HEK293 (cell line): ENCODE measurements around the gene ARNT2.

Experiments
- CTCF ChIA-PET: fragments of 350-600 bp; formaldehyde crosslinking; extraction: SDS; loops from one replicate; lab custom pipeline; 2021; ENCODE audit warnings: antibody characterized with exemption; lab: Yijun Ruan, JAX
- POLR2A ChIA-PET: fragments of 300-600 bp; formaldehyde crosslinking; extraction: SDS; loops from one replicate; lab custom pipeline; 2020; ENCODE audit warnings: antibody characterized with exemption, inconsistent platforms; lab: Yijun Ruan, JAX
- H3K27ac ChIP-seq: fragments of 200-500 bp; sonication (Bioruptor generic); 2 replicates; pipeline ENCODE4 v1.5.1; 2014; ENCODE audit warnings: low read depth, low read length, control low read depth, inconsistent platforms; ENCODE audit errors: extremely low read depth
- H3K36me3 ChIP-seq, 2 experiments: fragments of 200-500 bp in 1 of 2; sonication (Bioruptor generic) in 1 of 2; 1 replicate in 1 of 2; 2 replicates in 1 of 2; pipeline ENCODE4 v1.5.1; 2014 to 2017; ENCODE audit warnings: inconsistent platforms in 2 of 2, low read length in 2 of 2; ENCODE audit not compliant: control insufficient read depth in 2 of 2, insufficient read depth in 1 of 2
- H3K4me1 ChIP-seq: fragments of 200-500 bp; sonication (Bioruptor generic); 2 replicates; pipeline ENCODE4 v1.5.1; 2014; ENCODE audit warnings: mild to moderate bottlenecking, low read length, inconsistent platforms; ENCODE audit not compliant: control insufficient read depth, insufficient read depth
- H3K4me3 ChIP-seq: 2 replicates; pipeline ENCODE4 v1.5.1; 2011; ENCODE audit warnings: low read depth, mild to moderate bottlenecking, control low read depth, low read length, moderate library complexity
- H3K9me3 ChIP-seq: fragments of 200-500 bp; sonication (Bioruptor generic); 2 replicates; pipeline ENCODE4 v1.5.1; 2014; ENCODE audit warnings: low read depth, low read length, inconsistent platforms; ENCODE audit not compliant: control insufficient read depth, insufficient read depth
- HOXA7 ChIP-seq: sonication (generic); formaldehyde crosslinking; IDR thresholded peaks from 2 replicates; pipeline ENCODE4 v1.8.1; 2022; ENCODE audit warnings: missing genetic modification reagents, borderline replicate concordance
- MZF1 ChIP-seq: fragments of 450-650 bp; formaldehyde crosslinking; IDR thresholded peaks from 2 replicates; pipeline ENCODE4 v1.5.1; 2017; ENCODE audit warnings: missing biosample characterization, missing genetic modification characterization, borderline replicate concordance
- REPIN1 ChIP-seq: fragments of 450-650 bp; formaldehyde crosslinking; IDR thresholded peaks from 2 replicates; pipeline ENCODE4 v1.5.1; 2017; ENCODE audit warnings: missing biosample characterization, missing genetic modification characterization, low read depth
- SCRT2 ChIP-seq: fragments of 450-650 bp; formaldehyde crosslinking; IDR thresholded peaks from 2 replicates; pipeline ENCODE4 v1.5.1; 2016; ENCODE audit warnings: missing biosample characterization, missing genetic modification characterization
- TCF7L2 ChIP-seq: IDR thresholded peaks from 2 replicates; pipeline ENCODE4 v1.6.1; 2011; ENCODE audit warnings: low read depth, mild to moderate bottlenecking, inconsistent platforms, low read length, moderate library complexity, borderline replicate concordance
- TRIM28 ChIP-seq: IDR thresholded peaks from 2 replicates; pipeline ENCODE4 v1.6.1; 2011; ENCODE audit warnings: low read length, control low read depth, borderline replicate concordance
- ZBTB7A ChIP-seq: fragments of 450-650 bp; formaldehyde crosslinking; IDR thresholded peaks from 2 replicates; pipeline ENCODE4 v1.5.1; 2016; ENCODE audit warnings: low read depth, missing biosample characterization, missing genetic modification characterization
- ZNF112 ChIP-seq: fragments of 450-650 bp; formaldehyde crosslinking; IDR thresholded peaks from 2 replicates; pipeline ENCODE4 v1.5.0; 2017; ENCODE audit warnings: missing biosample characterization, missing genetic modification characterization
- ZNF132 ChIP-seq: fragments of 450-650 bp; formaldehyde crosslinking; IDR thresholded peaks from 2 replicates; pipeline ENCODE4 v1.5.1; 2017; ENCODE audit warnings: missing biosample characterization, missing genetic modification characterization, borderline replicate concordance
- ZNF416 ChIP-seq: fragments of 450-650 bp; formaldehyde crosslinking; IDR thresholded peaks from 2 replicates; pipeline ENCODE4 v1.5.1; 2016; ENCODE audit warnings: missing biosample characterization, missing genetic modification characterization
- ZNF48 ChIP-seq: fragments of 450-650 bp; formaldehyde crosslinking; IDR thresholded peaks from 2 replicates; pipeline ENCODE4 v1.5.1; 2016; ENCODE audit warnings: missing biosample characterization, missing genetic modification characterization
- ZNF510 ChIP-seq: fragments of 450-650 bp; formaldehyde crosslinking; IDR thresholded peaks from 2 replicates; pipeline ENCODE4 v1.5.1; 2018; ENCODE audit warnings: mild to moderate bottlenecking, missing genetic modification characterization, missing biosample characterization; ENCODE audit not compliant: insufficient replicate concordance
- ZNF514 ChIP-seq: fragments of 450-650 bp; formaldehyde crosslinking; IDR thresholded peaks from 2 replicates; pipeline ENCODE4 v1.5.1; 2016; ENCODE audit warnings: missing biosample characterization, missing genetic modification characterization
- ZNF518A ChIP-seq: fragments of 450-650 bp; formaldehyde crosslinking; conservative IDR thresholded peaks from 2 replicates; pipeline ENCODE4 v1.5.1; 2016; ENCODE audit warnings: low read depth, missing biosample characterization, missing genetic modification characterization
- ZNF621 ChIP-seq: fragments of 450-650 bp; formaldehyde crosslinking; IDR thresholded peaks from 2 replicates; pipeline ENCODE4 v1.5.1; 2017; ENCODE audit warnings: missing biosample characterization, missing genetic modification characterization
- ZNF654 ChIP-seq: fragments of 450-650 bp; formaldehyde crosslinking; IDR thresholded peaks from 2 replicates; pipeline ENCODE4 v1.5.1; 2016; ENCODE audit warnings: low read depth, missing biosample characterization, missing genetic modification characterization
- ZNF660 ChIP-seq: fragments of 450-650 bp; IDR thresholded peaks from 2 replicates; pipeline ENCODE4 v1.5.1; 2018; ENCODE audit warnings: missing biosample characterization, mild to moderate bottlenecking, missing genetic modification characterization
- ZNF707 ChIP-seq: fragments of 450-650 bp; formaldehyde crosslinking; IDR thresholded peaks from 2 replicates; pipeline ENCODE4 v1.5.1; 2016; ENCODE audit warnings: missing biosample characterization, missing genetic modification characterization
- ZNF785 ChIP-seq: fragments of 450-650 bp; formaldehyde crosslinking; IDR thresholded peaks from 2 replicates; pipeline ENCODE4 v1.5.1; 2016; ENCODE audit warnings: missing biosample characterization, missing genetic modification characterization
- ZSCAN16 ChIP-seq: fragments of 450-650 bp; formaldehyde crosslinking; IDR thresholded peaks from 2 replicates; pipeline ENCODE4 v1.5.1; 2016; ENCODE audit warnings: missing biosample characterization, missing genetic modification characterization
- TF ChIP-seq, protein P1 (sequence below): fragments of 450-650 bp; formaldehyde crosslinking; IDR thresholded peaks from 2 replicates; pipeline ENCODE4 v1.5.1; 2016; ENCODE audit warnings: missing biosample characterization, missing genetic modification characterization
- TF ChIP-seq, protein P2 (sequence below): fragments of 450-650 bp; formaldehyde crosslinking; IDR thresholded peaks from 2 replicates; pipeline ENCODE4 v1.5.1; 2017; ENCODE audit warnings: missing biosample characterization, missing genetic modification characterization
- TF ChIP-seq, protein P3 (sequence below): fragments of 450-650 bp; formaldehyde crosslinking; IDR thresholded peaks from 2 replicates; pipeline ENCODE4 v1.5.1; 2016; ENCODE audit warnings: missing biosample characterization, missing genetic modification characterization

The ARNT2 gene

GRCh38 chr15:80641384-80641783 is 237.2 kb downstream of the ARNT2 start (continued):
- no peak for TF ChIP-seq MZF1 (tag by site-specific recombination)
- no peak for TF ChIP-seq ZNF660 (tag by site-specific recombination)
- no peak for TF ChIP-seq ZSCAN16 (tag by site-specific recombination)
- TF ChIP-seq ZNF654 (tag by site-specific recombination): no peak
- TF ChIP-seq, all 188 proteins: peak for 0

DNA sequence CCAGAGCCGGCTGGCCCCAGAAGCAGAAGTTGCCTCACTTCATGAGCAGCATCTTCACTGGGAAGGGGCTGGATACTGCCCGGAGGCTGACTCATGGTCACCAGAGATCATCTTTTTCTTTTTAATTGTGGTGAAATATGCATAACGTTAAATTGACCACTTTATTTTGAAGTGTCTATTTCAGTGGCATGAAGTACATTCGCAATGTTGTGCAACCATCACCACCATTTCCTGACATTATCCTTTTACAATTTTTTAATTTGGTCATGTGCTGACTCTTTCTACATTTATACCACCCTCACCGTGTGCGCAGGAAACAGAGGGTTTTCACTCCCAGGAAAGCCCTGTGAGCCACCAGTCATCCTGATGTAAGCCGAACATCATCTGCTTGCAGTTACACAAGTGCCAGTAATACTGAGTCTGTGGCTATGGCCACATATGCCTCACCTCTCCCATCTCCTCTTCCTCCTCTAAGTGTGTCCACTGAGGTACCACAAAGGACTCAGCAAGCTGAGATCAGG is 239.3 kb downstream of the ARNT2 start:
- TF ChIP-seq ZBTB7A (no peak), ZNF514 (tag by site-specific recombination) (no peak), ZNF621 (tag by site-specific recombination) (no peak), ZNF416 (tag by site-specific recombination) (no peak), TRIM28 (no peak), HOXA7 (CRISPR knock-in tag) (no peak), REPIN1 (no peak), ZNF132 (tag by site-specific recombination) (no peak)
- TF ChIP-seq, all 188 proteins: peak for 0
- no peaks in the 10 kb centered on the region for H3K36me3 ChIP-seq
- H3K27ac ChIP-seq: no peak overlapping the region
- no peaks in the 10 kb centered on the region for H3K4me1 ChIP-seq
- no peaks in the 10 kb centered on the region for H3K9me3 ChIP-seq
- CTCF ChIA-PET: no interaction called here
- POLR2A ChIA-PET: no interaction called here
- H3K4me3 ChIP-seq: no peak overlapping the region

DNA sequence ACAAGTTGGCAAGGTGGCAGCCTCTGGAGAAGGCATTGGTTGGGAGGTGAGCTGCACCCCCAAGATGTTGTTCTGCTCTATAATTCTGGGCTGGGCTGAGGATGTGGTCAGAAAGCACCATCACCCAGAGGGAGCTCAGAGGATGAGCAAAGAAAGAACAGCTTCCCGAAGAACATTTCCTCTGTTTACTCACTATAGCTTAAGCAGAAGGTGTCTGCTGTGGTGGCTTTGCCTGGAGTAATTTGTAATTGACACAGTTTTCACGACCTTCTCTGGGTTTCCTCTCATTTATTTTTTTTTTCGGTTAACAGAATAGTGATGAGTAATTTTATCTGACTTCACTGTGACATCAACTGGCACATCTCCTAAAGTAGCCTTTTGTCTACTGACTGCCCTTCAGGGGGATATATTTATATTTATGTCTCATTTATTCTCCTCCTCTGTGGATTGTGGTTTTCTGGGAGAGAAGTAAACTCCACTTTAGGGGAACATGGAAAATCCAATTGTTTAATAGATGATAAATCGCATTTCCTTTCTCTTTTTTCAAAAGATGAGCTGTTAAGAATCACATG is 241.4 kb downstream of the ARNT2 start:
- H3K4me1 ChIP-seq: no peaks in the 10 kb centered on the region
- ChIA-PET CTCF (interaction anchor here (0.6 to 0.7 kb wide), 2 partner anchors 79 to 227 kb away, joined by 3 to 4 read pairs; no protein-coding TSS in a partner anchor), POLR2A (no interaction called here)
- TF ChIP-seq TCF7L2 (no peak), ZNF416 (tag by site-specific recombination) (no peak), ZNF785 (tag by site-specific recombination) (no peak), ZNF707 (tag by site-specific recombination) (no peak), ZNF518A (tag by site-specific recombination) (no peak), SCRT2 (tag by site-specific recombination) (no peak), ZBTB7A (no peak), ZNF112 (tag by site-specific recombination) (no peak), ZNF510 (tag by site-specific recombination) (no peak), ZNF48 (tag by site-specific recombination) (no peak)
- TF ChIP-seq, protein P1, sequence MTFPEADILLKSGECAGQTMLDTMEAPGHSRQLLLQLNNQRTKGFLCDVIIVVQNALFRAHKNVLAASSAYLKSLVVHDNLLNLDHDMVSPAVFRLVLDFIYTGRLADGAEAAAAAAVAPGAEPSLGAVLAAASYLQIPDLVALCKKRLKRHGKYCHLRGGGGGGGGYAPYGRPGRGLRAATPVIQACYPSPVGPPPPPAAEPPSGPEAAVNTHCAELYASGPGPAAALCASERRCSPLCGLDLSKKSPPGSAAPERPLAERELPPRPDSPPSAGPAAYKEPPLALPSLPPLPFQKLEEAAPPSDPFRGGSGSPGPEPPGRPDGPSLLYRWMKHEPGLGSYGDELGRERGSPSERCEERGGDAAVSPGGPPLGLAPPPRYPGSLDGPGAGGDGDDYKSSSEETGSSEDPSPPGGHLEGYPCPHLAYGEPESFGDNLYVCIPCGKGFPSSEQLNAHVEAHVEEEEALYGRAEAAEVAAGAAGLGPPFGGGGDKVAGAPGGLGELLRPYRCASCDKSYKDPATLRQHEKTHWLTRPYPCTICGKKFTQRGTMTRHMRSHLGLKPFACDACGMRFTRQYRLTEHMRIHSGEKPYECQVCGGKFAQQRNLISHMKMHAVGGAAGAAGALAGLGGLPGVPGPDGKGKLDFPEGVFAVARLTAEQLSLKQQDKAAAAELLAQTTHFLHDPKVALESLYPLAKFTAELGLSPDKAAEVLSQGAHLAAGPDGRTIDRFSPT (tag by site-specific recombination): no peak
- TF ChIP-seq, protein P2, sequence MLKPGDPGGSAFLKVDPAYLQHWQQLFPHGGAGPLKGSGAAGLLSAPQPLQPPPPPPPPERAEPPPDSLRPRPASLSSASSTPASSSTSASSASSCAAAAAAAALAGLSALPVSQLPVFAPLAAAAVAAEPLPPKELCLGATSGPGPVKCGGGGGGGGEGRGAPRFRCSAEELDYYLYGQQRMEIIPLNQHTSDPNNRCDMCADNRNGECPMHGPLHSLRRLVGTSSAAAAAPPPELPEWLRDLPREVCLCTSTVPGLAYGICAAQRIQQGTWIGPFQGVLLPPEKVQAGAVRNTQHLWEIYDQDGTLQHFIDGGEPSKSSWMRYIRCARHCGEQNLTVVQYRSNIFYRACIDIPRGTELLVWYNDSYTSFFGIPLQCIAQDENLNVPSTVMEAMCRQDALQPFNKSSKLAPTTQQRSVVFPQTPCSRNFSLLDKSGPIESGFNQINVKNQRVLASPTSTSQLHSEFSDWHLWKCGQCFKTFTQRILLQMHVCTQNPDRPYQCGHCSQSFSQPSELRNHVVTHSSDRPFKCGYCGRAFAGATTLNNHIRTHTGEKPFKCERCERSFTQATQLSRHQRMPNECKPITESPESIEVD (tag by site-specific recombination): no peak
- TF ChIP-seq, protein P3, sequence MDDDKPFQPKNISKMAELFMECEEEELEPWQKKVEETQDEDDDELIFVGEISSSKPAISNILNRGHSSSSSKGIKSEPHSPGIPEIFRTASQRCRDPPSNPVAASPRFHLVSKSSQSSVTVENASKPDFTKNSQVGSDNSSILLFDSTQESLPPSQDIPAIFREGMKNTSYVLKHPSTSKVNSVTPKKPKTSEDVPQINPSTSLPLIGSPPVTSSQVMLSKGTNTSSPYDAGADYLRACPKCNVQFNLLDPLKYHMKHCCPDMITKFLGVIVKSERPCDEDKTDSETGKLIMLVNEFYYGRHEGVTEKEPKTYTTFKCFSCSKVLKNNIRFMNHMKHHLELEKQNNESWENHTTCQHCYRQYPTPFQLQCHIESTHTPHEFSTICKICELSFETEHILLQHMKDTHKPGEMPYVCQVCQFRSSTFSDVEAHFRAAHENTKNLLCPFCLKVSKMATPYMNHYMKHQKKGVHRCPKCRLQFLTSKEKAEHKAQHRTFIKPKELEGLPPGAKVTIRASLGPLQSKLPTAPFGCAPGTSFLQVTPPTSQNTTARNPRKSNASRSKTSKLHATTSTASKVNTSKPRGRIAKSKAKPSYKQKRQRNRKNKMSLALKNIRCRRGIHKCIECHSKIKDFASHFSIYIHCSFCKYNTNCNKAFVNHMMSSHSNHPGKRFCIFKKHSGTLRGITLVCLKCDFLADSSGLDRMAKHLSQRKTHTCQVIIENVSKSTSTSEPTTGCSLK (tag by site-specific recombination): no peak

More for the DNA sequence above, 241.4 kb downstream of the ARNT2 start:
- H3K27ac ChIP-seq: no peak overlapping the region
- no peaks in the 10 kb centered on the region for H3K36me3 ChIP-seq
- H3K9me3 ChIP-seq: no peaks in the 10 kb centered on the region
- no peak overlapping the region for H3K4me3 ChIP-seq
